GM12878 (cell line): ENCODE measurements around the gene IQGAP1.
"Not testable (repeated sequence)": the region's sequence is repeated elsewhere in the genome, so short reads cannot be mapped to it uniquely, and the experiment has no call there.

Experiments
- CHD4 ChIP-seq: fragments of 200-600 bp; sonication (generic); IDR thresholded peaks from 2 replicates; pipeline ENCODE4 v1.6.1; 2016; ENCODE audit warnings: mild to moderate bottlenecking
- CREM ChIP-seq: IDR thresholded peaks from 2 replicates; pipeline ENCODE4 v1.6.1; 2014; ENCODE audit warnings: antibody characterized with exemption, low read depth
- HDAC6 ChIP-seq: fragments of 200-600 bp; sonication (generic); IDR thresholded peaks from one replicate; pipeline ENCODE4 v1.8.0; 2017; ENCODE audit warnings: antibody characterized with exemption; ENCODE audit not compliant: unreplicated experiment
- NRF1 ChIP-seq: conservative IDR thresholded peaks from 2 replicates; pipeline ENCODE4 v1.6.1; 2011; ENCODE audit warnings: mild to moderate bottlenecking, low read depth, low read length, improper control_type of control experiment
- POLR2AphosphoS2 ChIP-seq: IDR thresholded peaks from 2 replicates; pipeline ENCODE4 v1.6.1; 2011; ENCODE audit warnings: low read depth, mild to moderate bottlenecking, low read length, improper control_type of control experiment, moderate library complexity
- POLR2AphosphoS5 ChIP-seq: IDR thresholded peaks from 2 replicates; pipeline ENCODE4 v1.6.1; 2011; ENCODE audit warnings: mild to moderate bottlenecking, low read length, inconsistent platforms
- RAD21 ChIP-seq: IDR thresholded peaks from 2 replicates; pipeline ENCODE4 v1.6.1; 2011; ENCODE audit warnings: mild to moderate bottlenecking, low read depth, low read length, moderate library complexity; ENCODE audit not compliant: insufficient read depth
- RAD51 ChIP-seq: fragments of 450-650 bp; IDR thresholded peaks from 2 replicates; pipeline ENCODE4 v1.6.1; 2016; ENCODE audit warnings: moderate library complexity, mild to moderate bottlenecking, inconsistent platforms
- RELA ChIP-seq: fragments of 450-650 bp; IDR thresholded peaks from 2 replicates; pipeline ENCODE4 v1.8.0; 2014; ENCODE audit warnings: borderline replicate concordance; ENCODE audit not compliant: partially characterized antibody
- SMAD1 ChIP-seq: fragments of 450-650 bp; IDR thresholded peaks from 2 replicates; pipeline ENCODE4 v1.6.1; 2018; ENCODE audit warnings: mild to moderate bottlenecking, low read depth; ENCODE audit not compliant: partially characterized antibody
- TF ChIP-seq, protein P1 (sequence below), 3 experiments: IDR thresholded peaks in 2 of 3; conservative IDR thresholded peaks in 1 of 3; 2 replicates each; pipeline ENCODE4 v1.5.1; 2011; ENCODE audit warnings: low read depth in 3 of 3, low read length in 3 of 3, mild to moderate bottlenecking in 3 of 3, control low read depth in 2 of 3, moderate library complexity in 2 of 3, inconsistent platforms in 1 of 3, mixed read lengths in 1 of 3; ENCODE audit not compliant: control insufficient read depth in 2 of 3, insufficient read depth in 1 of 3; ENCODE audit errors: extremely low read depth in 1 of 3

DNA sequence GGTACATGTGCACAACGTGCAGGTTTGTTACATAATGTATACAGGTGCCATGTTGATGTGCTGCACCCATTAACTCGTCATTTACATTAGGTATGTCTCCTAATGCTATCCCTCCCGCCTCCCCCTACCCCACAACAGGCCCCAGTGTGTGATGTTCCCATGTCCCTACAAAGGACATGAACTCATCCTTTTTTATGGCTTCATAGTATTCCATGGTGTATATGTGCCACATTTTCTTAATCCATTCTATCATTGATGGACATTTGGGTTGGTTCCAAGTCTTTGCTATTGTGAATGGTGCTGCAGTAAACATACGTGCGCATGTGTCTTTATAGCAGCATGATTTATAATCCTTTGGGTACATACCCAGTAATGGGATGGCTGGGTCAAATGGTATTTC lies 28.0 kb downstream of the IQGAP1 start:
- TF ChIP-seq CHD4, SMAD1, RAD51, HDAC6, RELA, POLR2AphosphoS5, CREM, POLR2AphosphoS2, RAD21, NRF1: not testable (repeated sequence)
- TF ChIP-seq, protein P1, sequence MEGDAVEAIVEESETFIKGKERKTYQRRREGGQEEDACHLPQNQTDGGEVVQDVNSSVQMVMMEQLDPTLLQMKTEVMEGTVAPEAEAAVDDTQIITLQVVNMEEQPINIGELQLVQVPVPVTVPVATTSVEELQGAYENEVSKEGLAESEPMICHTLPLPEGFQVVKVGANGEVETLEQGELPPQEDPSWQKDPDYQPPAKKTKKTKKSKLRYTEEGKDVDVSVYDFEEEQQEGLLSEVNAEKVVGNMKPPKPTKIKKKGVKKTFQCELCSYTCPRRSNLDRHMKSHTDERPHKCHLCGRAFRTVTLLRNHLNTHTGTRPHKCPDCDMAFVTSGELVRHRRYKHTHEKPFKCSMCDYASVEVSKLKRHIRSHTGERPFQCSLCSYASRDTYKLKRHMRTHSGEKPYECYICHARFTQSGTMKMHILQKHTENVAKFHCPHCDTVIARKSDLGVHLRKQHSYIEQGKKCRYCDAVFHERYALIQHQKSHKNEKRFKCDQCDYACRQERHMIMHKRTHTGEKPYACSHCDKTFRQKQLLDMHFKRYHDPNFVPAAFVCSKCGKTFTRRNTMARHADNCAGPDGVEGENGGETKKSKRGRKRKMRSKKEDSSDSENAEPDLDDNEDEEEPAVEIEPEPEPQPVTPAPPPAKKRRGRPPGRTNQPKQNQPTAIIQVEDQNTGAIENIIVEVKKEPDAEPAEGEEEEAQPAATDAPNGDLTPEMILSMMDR (IDR thresholded peaks at IDR 0.05 in 2 of 3, conservative IDR thresholded peaks at IDR 0.05 in 1 of 3; ENCODE audit: control insufficient read depth in 2 of 3, extremely low read depth in 1 of 3, insufficient read depth in 1 of 3, low read depth in 3 of 3, low read length in 3 of 3): not testable (repeated sequence)
